ENCODE measurements around the gene MGMT. TPM values are rescaled to one million over a fixed set of nuclear protein-coding genes. Genes with fewer than 3 reads are reported as not detected.
A peak's percentile ranks its signal among the peaks of the same experiment; 100 is the strongest.

Gene MGMT
- total RNA-seq, 2 donors from 2014 or later = 14.6 to 17.2 TPM

DNA sequence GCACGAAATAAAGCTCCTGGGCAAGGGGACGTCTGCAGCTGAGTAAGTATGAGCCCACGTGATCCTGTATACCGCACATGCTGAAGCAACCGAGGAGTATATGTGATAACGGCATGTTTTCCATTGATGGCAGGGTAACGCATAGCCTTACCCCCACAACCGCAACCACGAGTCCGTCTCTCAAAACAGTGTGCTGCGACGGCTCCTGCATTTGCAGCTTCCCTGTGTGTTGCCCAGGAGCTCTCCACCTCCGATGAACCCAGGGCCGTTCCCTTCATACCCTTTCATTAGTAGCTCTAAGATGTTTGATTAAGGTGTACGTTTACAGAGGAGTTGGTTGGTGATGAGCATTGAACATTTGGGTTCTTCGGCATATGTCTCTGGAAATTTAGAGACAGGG is 69.3 kb downstream of the MGMT start:
- H3K27ac Mint-ChIP-seq = no peak overlapping the region

DNA sequence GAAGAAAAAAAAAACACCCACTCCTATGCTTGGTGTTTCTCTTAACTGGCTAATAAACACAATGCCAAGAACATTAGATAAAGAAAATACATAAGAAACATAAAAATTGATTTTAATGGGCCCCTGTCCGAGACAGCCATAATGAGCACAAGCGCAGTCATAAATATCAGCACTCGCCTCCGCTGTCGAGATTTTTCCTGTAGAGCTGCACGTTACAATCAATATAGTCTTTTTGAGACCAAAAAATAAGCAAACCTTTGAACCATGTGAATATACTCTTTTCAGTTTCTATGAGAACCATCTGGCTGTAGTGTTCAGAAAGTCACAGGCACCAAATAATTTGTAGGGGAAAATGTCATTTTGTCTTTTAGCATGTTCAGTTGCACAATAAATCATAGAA is 70.1 kb downstream of the MGMT start:
- Mint-ChIP-seq H3K27me3 (no peaks in the 10 kb centered on the region), H3K36me3 (ENCODE audit: low read depth) (peaks cover 11% of the 10 kb centered on the region), H3K27ac (no peak overlapping the region), H3K4me1 (peaks cover under 1% of the 10 kb centered on the region), H3K4me3 (no peak overlapping the region)
- no peak for ATAC-seq
- no peak for DNase-seq
- no peaks in the 10 kb centered on the region for H3K9me3 ChIP-seq (ENCODE audit: control insufficient read depth, low read length, poor library complexity, severe bottlenecking)

More for the DNA sequence above, 69.3 kb downstream of the MGMT start:
- Mint-ChIP-seq H3K4me3 (no peak overlapping the region), H3K27me3 (no peaks in the 10 kb centered on the region), H3K4me1 (peaks cover 1% of the 10 kb centered on the region), H3K36me3 (ENCODE audit: low read depth) (peaks cover 11% of the 10 kb centered on the region)
- H3K9me3 ChIP-seq (ENCODE audit: control insufficient read depth, low read length, poor library complexity, severe bottlenecking) = no peaks in the 10 kb centered on the region
- ATAC-seq (no peak), DNase-seq (no peak)

DNA sequence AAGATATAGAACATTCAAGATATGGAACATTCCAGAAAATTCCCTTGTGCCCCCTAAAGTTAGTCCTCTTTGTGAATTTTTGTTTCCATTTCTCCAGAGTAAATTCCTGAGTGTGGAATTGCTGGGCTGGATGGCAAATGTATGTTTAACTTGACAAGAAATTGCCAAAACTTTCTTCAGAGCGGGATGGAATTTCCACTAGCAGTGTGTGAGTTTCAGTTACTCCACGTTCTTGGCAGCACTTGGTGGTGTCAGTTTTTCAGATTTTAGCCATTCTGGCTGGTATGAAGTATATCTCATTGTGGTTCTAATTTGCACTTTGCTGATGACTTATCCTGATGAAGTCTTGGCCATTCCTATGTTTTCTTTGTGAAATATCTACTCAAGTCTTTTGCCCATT is 71.2 kb downstream of the MGMT start:
- H3K27ac Mint-ChIP-seq = no peak overlapping the region
- ATAC-seq (no peak), DNase-seq (no peak)
- H3K27me3 Mint-ChIP-seq = no peaks in the 10 kb centered on the region
- H3K36me3 Mint-ChIP-seq (ENCODE audit: low read depth) = peaks cover 14% of the 10 kb centered on the region
- no peak overlapping the region for H3K4me3 Mint-ChIP-seq
- no peaks in the 10 kb centered on the region for H3K9me3 ChIP-seq (ENCODE audit: control insufficient read depth, low read length, poor library complexity, severe bottlenecking)
- H3K4me1 Mint-ChIP-seq = peaks cover 3% of the 10 kb centered on the region

DNA sequence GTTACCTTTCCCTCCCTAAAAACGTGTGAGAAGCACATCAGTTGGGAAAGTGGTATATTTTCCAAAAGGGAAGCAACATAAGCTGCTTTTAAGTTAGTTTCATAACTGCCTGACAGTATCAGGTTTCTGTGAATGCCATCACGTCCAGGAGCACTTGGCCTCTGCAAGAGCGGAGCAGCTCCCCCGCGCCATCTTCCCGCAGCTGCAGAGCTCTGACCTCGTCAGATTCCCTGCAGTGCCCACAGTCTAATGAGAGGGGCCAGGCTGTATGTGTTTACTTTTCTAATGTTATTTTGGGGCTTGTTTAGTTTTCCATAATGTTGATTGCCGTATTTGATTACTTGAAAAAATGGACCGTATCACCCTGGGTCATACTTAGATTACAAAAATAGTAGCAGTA is 74.2 kb downstream of the MGMT start:
- no peaks in the 10 kb centered on the region for H3K9me3 ChIP-seq (ENCODE audit: control insufficient read depth, low read length, poor library complexity, severe bottlenecking)
- no peak for DNase-seq
- Mint-ChIP-seq H3K27ac (no peak overlapping the region), H3K36me3 (ENCODE audit: low read depth) (peaks cover 11% of the 10 kb centered on the region), H3K4me3 (no peak overlapping the region), H3K4me1 (peaks cover 3% of the 10 kb centered on the region), H3K27me3 (no peaks in the 10 kb centered on the region)
- no peak for ATAC-seq

DNA sequence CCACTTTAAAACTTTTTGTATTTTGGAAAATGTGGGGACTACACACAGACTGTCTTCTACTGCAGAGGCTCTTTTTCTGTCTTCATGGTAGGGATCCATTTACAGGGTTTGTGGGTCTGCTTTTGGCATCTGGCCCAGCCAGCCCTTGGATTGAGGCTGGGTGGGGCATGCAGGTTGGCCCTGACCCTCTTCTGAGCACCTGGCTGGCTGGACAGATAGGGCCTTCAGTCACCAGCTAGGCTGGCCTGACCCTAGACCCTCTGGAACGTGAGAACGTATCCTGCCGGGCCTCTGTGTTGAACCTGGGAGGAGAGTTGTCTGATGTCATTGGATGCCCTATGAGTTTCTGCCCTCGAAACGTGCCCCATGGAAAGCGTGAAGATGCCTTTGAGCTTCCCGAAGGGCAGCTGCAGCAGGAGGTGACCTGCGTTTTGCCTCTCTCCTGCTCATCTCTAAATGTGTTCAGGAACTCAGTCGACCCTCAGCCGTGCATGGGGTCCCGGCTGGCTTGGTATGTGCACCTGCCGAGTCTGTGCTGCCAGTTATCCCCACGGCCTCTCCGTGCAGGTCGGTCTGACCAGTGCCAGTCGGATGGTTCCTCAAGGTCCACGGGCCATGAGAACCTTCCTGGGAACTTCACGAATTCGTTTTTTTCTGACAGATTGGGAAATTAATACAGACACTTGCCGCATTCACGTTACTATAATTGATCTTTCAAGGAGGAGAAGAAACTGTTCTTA is 74.9 kb downstream of the MGMT start:
- ATAC-seq = no peak
- peaks cover 3% of the 10 kb centered on the region for H3K4me1 Mint-ChIP-seq
- no peaks in the 10 kb centered on the region for H3K27me3 Mint-ChIP-seq
- DNase-seq = no peak
- no peak overlapping the region for H3K27ac Mint-ChIP-seq
- no peak overlapping the region for H3K4me3 Mint-ChIP-seq
- H3K9me3 ChIP-seq (ENCODE audit: control insufficient read depth, low read length, poor library complexity, severe bottlenecking) = no peaks in the 10 kb centered on the region
- peaks cover 11% of the 10 kb centered on the region for H3K36me3 Mint-ChIP-seq (ENCODE audit: low read depth)

DNA sequence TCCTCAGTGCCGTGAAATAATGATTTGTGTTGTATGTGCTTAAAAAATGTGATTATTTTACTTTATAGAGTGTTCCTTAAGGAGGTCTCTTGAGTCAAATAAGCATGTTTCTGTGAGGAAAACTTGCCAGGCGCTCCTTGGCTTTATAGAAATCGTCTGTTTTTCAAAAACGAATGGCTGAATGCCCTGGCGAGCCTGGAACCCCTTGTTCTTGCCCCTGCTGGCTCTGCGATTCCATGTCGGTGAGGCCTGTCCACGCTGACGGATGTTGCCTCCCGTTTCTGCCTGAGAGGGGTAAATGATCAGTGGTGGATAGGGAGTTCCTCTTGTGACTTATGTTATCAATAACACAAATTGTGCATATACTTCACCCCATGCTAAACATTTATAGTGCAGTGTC is 75.5 kb downstream of the MGMT start:
- Mint-ChIP-seq H3K27ac (no peak overlapping the region), H3K27me3 (no peaks in the 10 kb centered on the region), H3K4me1 (peaks cover 3% of the 10 kb centered on the region), H3K4me3 (no peak overlapping the region), H3K36me3 (ENCODE audit: low read depth) (peaks cover 9% of the 10 kb centered on the region)
- no peak for ATAC-seq
- no peak for DNase-seq
- no peaks in the 10 kb centered on the region for H3K9me3 ChIP-seq (ENCODE audit: control insufficient read depth, low read length, poor library complexity, severe bottlenecking)

DNA sequence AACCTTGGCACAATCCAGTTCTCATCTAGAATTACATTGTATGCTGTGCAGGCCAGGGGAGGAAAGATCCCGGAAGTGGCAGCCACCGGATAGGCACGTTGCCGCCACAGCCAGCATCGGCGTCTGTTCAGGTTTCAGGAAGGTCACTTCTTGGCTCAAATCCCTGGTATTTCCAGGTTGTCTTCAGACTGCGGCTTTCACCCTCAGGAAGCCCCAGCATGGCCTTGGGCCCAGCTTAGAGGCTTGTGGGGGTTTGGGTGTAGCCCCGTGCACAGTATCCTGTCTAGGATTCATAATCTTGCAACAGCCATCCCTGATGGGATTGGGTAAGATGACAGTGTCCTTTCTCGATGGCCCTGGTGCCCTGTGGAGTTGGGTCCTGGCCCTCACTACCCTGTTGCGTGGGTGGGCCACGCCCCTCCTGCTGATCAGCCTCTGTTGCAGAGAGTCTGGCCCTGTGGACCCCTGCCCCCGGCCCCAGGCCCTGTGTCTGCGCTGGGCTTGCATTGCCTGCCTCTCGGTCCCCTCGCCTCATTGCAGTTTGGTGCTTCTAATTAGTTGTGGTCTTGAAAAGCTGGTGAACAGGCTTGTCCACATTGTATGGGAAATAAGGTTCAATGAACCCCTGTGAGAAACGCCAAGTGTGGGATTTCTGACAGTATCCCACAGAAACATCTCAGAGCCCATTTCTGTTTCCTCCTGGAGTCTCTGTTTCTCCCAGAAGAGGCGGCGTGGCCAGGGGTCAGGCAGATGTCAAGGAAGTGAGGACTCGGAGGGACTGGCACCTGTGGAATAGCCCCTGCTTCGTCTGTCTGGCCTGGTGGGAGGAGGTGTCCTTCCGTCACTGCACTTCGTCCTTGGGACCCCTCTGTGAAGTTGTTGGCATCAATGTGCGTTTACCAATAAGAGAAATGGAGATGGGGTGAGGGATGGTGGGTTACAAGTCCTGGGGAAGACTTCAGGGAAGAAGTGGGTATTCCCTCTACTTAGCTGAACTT is 77.5 kb downstream of the MGMT start:
- no peak overlapping the region for H3K27ac Mint-ChIP-seq
- H3K4me1 Mint-ChIP-seq = peaks cover 3% of the 10 kb centered on the region
- ATAC-seq = no peak
- no peak overlapping the region for H3K4me3 Mint-ChIP-seq
- no peaks in the 10 kb centered on the region for H3K9me3 ChIP-seq (ENCODE audit: control insufficient read depth, low read length, poor library complexity, severe bottlenecking)
- H3K36me3 Mint-ChIP-seq (ENCODE audit: low read depth) = peaks cover 6% of the 10 kb centered on the region
- H3K27me3 Mint-ChIP-seq = no peaks in the 10 kb centered on the region
- no peak for DNase-seq

DNA sequence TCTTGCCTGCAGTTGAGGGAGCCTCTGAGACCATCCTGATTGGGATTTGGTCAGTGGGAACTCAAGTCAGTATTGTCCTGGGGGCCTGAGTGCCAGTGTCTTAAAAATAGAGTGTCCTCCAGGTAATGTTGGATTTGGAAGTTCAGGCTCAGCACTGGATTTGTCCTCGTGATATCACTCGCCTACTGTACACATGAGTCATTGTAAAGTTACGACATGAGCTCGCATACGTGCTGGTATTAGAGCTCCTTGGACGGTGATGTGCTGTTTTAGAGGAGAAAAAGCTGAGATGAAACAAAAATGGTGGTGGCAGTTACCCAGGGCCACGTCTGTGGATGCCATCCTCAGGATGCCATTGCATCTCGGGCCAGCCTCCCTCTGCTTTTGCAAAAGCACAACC is 78.2 kb downstream of the MGMT start:
- H3K27me3 Mint-ChIP-seq = no peaks in the 10 kb centered on the region
- H3K27ac Mint-ChIP-seq = no peak overlapping the region
- peaks cover 3% of the 10 kb centered on the region for H3K4me1 Mint-ChIP-seq
- no peaks in the 10 kb centered on the region for H3K9me3 ChIP-seq (ENCODE audit: control insufficient read depth, low read length, poor library complexity, severe bottlenecking)
- H3K4me3 Mint-ChIP-seq = no peak overlapping the region
- peaks cover 3% of the 10 kb centered on the region for H3K36me3 Mint-ChIP-seq (ENCODE audit: low read depth)
- ATAC-seq (no peak), DNase-seq (no peak)

DNA sequence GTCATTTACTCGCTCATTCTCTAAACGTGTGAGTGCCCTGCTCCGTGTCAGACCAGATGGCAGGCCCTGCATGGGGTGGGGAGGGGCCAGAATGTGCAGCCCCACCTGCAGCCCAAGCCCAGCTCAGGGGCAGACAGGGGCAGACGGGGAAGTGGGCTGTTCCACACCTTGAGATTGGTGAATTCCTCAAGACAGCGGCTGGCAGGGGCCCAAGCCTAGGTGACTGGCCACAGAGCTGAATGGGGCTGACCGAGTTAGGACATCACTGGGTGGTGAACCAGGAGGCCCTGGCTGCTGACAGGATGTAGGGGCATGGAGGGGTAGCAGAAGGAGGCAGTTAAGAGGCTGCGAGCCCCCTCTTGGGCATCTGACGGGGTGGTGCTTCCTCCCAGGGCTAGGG is 79.1 kb downstream of the MGMT start:
- peaks cover 3% of the 10 kb centered on the region for H3K36me3 Mint-ChIP-seq (ENCODE audit: low read depth)
- no peak for ATAC-seq

DNA sequence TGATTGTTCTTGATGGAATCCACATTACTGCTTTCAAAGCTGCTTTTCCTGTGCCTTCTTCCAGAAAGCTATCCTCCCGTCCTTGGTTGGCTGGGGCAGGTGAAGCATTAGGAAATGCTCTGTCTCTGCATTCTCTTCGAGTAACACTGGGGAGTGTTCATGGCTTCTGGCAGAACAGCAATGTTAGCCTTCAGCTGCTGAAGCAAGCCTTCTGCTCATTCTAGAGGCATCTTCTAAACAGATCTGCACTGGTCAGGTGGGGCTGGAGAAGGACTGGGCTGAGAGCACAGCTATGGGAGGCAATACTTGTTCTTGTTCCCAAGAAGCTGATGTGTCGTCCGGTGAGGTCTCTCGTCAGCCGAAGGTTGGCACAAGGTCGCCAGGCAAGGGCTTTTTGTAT is 80.6 kb downstream of the MGMT start:
- H3K4me1 Mint-ChIP-seq = no peaks in the 10 kb centered on the region
- no peak for ATAC-seq

More for the DNA sequence above, 79.1 kb downstream of the MGMT start:
- Mint-ChIP-seq H3K27me3 (no peaks in the 10 kb centered on the region), H3K27ac (peak overlapping the region; percentile 67), H3K4me3 (no peak overlapping the region), H3K4me1 (peaks cover 3% of the 10 kb centered on the region)
- no peak for DNase-seq
- H3K9me3 ChIP-seq (ENCODE audit: control insufficient read depth, low read length, poor library complexity, severe bottlenecking) = no peaks in the 10 kb centered on the region

DNA sequence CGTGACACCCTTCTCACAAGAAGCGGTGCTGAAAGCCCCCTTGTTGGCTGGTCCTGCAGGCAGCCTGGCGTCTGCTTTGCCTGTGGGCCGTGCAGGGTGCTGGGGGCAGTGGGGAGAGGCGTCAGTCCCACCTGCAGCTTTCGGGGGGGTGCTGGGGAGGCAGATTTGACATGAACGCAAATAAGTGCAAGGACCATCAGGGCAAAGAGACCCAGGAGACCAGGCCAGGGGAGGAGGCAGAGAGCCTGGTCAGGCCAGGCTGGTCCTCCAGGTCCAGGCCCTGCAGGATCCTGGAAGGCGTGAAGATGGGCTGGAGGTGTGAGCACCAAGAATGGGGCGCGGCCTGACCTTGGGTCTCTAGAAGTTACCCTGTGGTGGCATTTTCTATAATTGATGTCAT is 81.6 kb downstream of the MGMT start:
- Mint-ChIP-seq H3K27me3 (no peaks in the 10 kb centered on the region), H3K4me1 (no peaks in the 10 kb centered on the region), H3K4me3 (no peak overlapping the region), H3K27ac (no peak overlapping the region), H3K36me3 (ENCODE audit: low read depth) (no peaks in the 10 kb centered on the region)
- DNase-seq (no peak), ATAC-seq (no peak)
- no peaks in the 10 kb centered on the region for H3K9me3 ChIP-seq (ENCODE audit: control insufficient read depth, low read length, poor library complexity, severe bottlenecking)

More for the DNA sequence above, 80.6 kb downstream of the MGMT start:
- Mint-ChIP-seq H3K4me3 (no peak overlapping the region), H3K36me3 (ENCODE audit: low read depth) (peaks cover 3% of the 10 kb centered on the region), H3K27me3 (no peaks in the 10 kb centered on the region), H3K27ac (no peak overlapping the region)
- no peaks in the 10 kb centered on the region for H3K9me3 ChIP-seq (ENCODE audit: control insufficient read depth, low read length, poor library complexity, severe bottlenecking)
- DNase-seq = no peak

DNA sequence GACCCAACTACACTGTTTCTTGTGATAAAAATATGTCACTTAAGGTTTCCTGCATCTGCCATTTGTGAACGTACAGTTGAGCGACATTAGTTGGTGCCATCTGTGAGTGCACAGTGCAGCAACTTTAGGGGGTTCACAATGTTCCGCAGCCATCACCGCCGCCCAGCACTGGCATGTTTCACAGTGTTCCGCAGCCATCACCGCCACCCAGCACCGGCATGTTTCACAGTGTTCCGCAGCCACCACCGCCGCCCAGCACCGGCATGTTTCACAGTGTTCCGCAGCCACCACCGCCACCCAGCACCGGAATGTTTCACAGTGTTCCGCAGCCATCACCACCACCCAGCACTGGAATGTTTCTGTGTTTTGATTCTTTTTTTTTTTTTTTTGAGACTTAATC is 83.0 kb downstream of the MGMT start:
- H3K27me3 Mint-ChIP-seq = no peaks in the 10 kb centered on the region
- DNase-seq = no peak
- no peak overlapping the region for H3K27ac Mint-ChIP-seq
- H3K36me3 Mint-ChIP-seq (ENCODE audit: low read depth) = no peaks in the 10 kb centered on the region
- ATAC-seq = no peak
- H3K4me3 Mint-ChIP-seq = no peak overlapping the region
- H3K4me1 Mint-ChIP-seq = no peaks in the 10 kb centered on the region
- H3K9me3 ChIP-seq (ENCODE audit: control insufficient read depth, low read length, poor library complexity, severe bottlenecking) = no peaks in the 10 kb centered on the region

DNA sequence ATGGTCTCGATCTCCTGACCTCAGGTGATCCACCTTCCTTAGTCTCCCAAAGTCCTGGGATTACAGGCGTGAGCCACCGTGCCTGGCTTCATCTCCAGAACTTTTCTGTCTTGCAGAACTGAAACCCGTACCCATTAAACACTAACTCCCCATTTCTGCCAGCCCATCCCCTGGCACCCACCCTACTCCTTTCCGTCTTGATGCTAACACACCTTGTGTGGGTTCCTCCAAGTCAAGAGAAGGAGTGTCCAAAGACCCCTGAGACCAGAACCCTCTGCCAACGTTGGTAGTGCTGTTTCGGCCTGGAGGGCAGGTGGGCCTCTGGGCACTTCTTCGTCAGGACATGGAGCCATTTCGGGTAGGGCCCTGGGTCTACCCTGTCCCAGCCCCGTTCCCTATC is 83.6 kb downstream of the MGMT start:
- Mint-ChIP-seq H3K4me1 (no peaks in the 10 kb centered on the region), H3K27ac (no peak overlapping the region), H3K36me3 (ENCODE audit: low read depth) (peaks cover 2% of the 10 kb centered on the region), H3K27me3 (no peaks in the 10 kb centered on the region), H3K4me3 (no peak overlapping the region)
- no peaks in the 10 kb centered on the region for H3K9me3 ChIP-seq (ENCODE audit: control insufficient read depth, low read length, poor library complexity, severe bottlenecking)
- DNase-seq = no peak
- no peak for ATAC-seq
